CD4-positive, alpha-beta T cell treated with Interleukin-21 for 1 hour (primary cell): ENCODE results near the gene SPATA16.
"Not testable (repeated sequence)": the region's sequence is repeated elsewhere in the genome, so short reads cannot be mapped to it uniquely, and the experiment has no call there.

Source experiments
- DNase-seq: peaks from one replicate; pipeline ENCODE4 v3.0.0-alpha.2; 2020

The SPATA16 gene

GRCh38 chr3:173140986-173141385, at the start of gene SPATA16:
TSS of gene SPATA16 (minus strand) at chr3:173141235. CDS start at chr3:173117731, 23,504 bp downstream.
- no peak for DNase-seq

GRCh38 chr3:173183022-173183421, 42.0 kb upstream of the SPATA16 start:
- not testable (repeated sequence) for DNase-seq

GRCh38 chr3:173173652-173174051, 32.6 kb upstream of the SPATA16 start:
- DNase-seq: no peak

- not testable (repeated sequence) for DNase-seq
Observed at GRCh38 chr3:173159139-173159538, 18.1 kb upstream of the SPATA16 start.

GRCh38 chr3:173156533-173156932, 15.5 kb upstream of the SPATA16 start:
- not testable (repeated sequence) for DNase-seq

GRCh38 chr3:173153631-173154030, 12.6 kb upstream of the SPATA16 start:
- DNase-seq: no peak

GRCh38 chr3:173139420-173139819, 1.6 kb downstream of the SPATA16 start:
- DNase-seq: no peak

- DNase-seq: no peak
Observed at GRCh38 chr3:173138026-173138425, 3.0 kb downstream of the SPATA16 start.

GRCh38 chr3:173135059-173135458, 6.0 kb downstream of the SPATA16 start:
- no peak for DNase-seq

GRCh38 chr3:173128633-173129032, 12.4 kb downstream of the SPATA16 start:
- DNase-seq: no peak

- no peak for DNase-seq
Observed at GRCh38 chr3:173111321-173111720, 29.7 kb downstream of the SPATA16 start.

GRCh38 chr3:173109143-173109542, 31.9 kb downstream of the SPATA16 start:
- no peak for DNase-seq

- no peak for DNase-seq
Observed at GRCh38 chr3:173103469-173103868, 37.6 kb downstream of the SPATA16 start.

- no peak for DNase-seq
Observed at GRCh38 chr3:173098959-173099358, 42.1 kb downstream of the SPATA16 start.

- no peak for DNase-seq
Observed at GRCh38 chr3:173096994-173097785, 43.8 kb downstream of the SPATA16 start.

- no peak for DNase-seq
Observed at GRCh38 chr3:173096140-173096539, 44.9 kb downstream of the SPATA16 start.

GRCh38 chr3:173092038-173092437, 49.0 kb downstream of the SPATA16 start:
- DNase-seq: no peak

GRCh38 chr3:173090492-173090891, 50.5 kb downstream of the SPATA16 start:
- DNase-seq: no peak

- no peak for DNase-seq
Observed at GRCh38 chr3:173089283-173089682, 51.8 kb downstream of the SPATA16 start.

GRCh38 chr3:173078525-173078924, 62.5 kb downstream of the SPATA16 start:
- DNase-seq: no peak

GRCh38 chr3:173066044-173067004, 74.7 kb downstream of the SPATA16 start:
- no peak for DNase-seq

- no peak for DNase-seq
Observed at GRCh38 chr3:173065543-173065981, 75.5 kb downstream of the SPATA16 start.

- no peak for DNase-seq
Observed at GRCh38 chr3:173064631-173065030, 76.4 kb downstream of the SPATA16 start.

- no peak for DNase-seq
Observed at GRCh38 chr3:173058229-173058628, 82.8 kb downstream of the SPATA16 start.
